H9 (cell line): Measurements from ENCODE around the gene EPHB6. TPM values are rescaled to one million over a fixed set of nuclear protein-coding genes. Genes with fewer than 3 reads are reported as not detected.

ENCODE experiments used
- DNase-seq: peaks from one replicate; pipeline ENCODE4 v3.0.0-alpha.2; 2017
- H2AFZ ChIP-seq: one replicate; pipeline ENCODE4 v1.6.1; 2013; ENCODE audit warnings: mild to moderate bottlenecking, low read length, control low read depth, moderate library complexity
- H2AK5ac ChIP-seq: 2 replicates; pipeline ENCODE4 v1.6.1; 2013; ENCODE audit warnings: low read length, control low read depth, mixed read lengths; ENCODE audit not compliant: insufficient read length
- H2BK120ac ChIP-seq: one replicate; pipeline ENCODE4 v1.6.1; 2013; ENCODE audit warnings: low read depth, mild to moderate bottlenecking, low read length, control low read depth, inconsistent platforms; ENCODE audit not compliant: poor library complexity, severe bottlenecking
- H2BK12ac ChIP-seq: 2 replicates; pipeline ENCODE4 v1.6.1; 2013; ENCODE audit warnings: low read length, control low read depth, mixed read lengths, low read depth; ENCODE audit not compliant: insufficient read length
- H2BK15ac ChIP-seq: 2 replicates; pipeline ENCODE4 v1.6.1; 2013; ENCODE audit warnings: low read depth, low read length, control low read depth
- H2BK20ac ChIP-seq: one replicate; pipeline ENCODE4 v1.6.1; 2013; ENCODE audit warnings: low read depth, mild to moderate bottlenecking, low read length, control low read depth, inconsistent platforms; ENCODE audit not compliant: poor library complexity, severe bottlenecking
- H2BK5ac ChIP-seq: 2 replicates; pipeline ENCODE4 v1.6.1; 2013; ENCODE audit warnings: low read length, control low read depth, mixed read lengths; ENCODE audit not compliant: insufficient read length
- H3K14ac ChIP-seq: 2 replicates; pipeline ENCODE4 v1.6.1; 2013; ENCODE audit warnings: low read length, control low read depth; ENCODE audit not compliant: insufficient read depth
- H3K18ac ChIP-seq: 2 replicates; pipeline ENCODE4 v1.6.1; 2013; ENCODE audit warnings: low read depth, mild to moderate bottlenecking, mixed read lengths, low read length, control low read depth; ENCODE audit not compliant: insufficient read length
- H3K23ac ChIP-seq: 2 replicates; pipeline ENCODE4 v1.6.1; 2013; ENCODE audit warnings: low read length, control low read depth, mixed read lengths, low read depth; ENCODE audit not compliant: insufficient read length
- H3K23me2 ChIP-seq: 2 replicates; pipeline ENCODE4 v1.6.1; 2013; ENCODE audit warnings: low read depth, mild to moderate bottlenecking, mixed read lengths, low read length, control low read depth; ENCODE audit not compliant: insufficient read length, poor library complexity, severe bottlenecking
- H3K27ac ChIP-seq: 2 replicates; pipeline ENCODE4 v1.5.1; 2013; ENCODE audit warnings: low read length, control low read depth, mixed read lengths, low read depth; ENCODE audit not compliant: insufficient read length
- H3K27me3 ChIP-seq: 2 replicates; pipeline ENCODE4 v1.6.1; 2013; ENCODE audit warnings: low read length, control low read depth, inconsistent platforms; ENCODE audit not compliant: insufficient read depth
- H3K4ac ChIP-seq: 2 replicates; pipeline ENCODE4 v1.6.1; 2013; ENCODE audit warnings: low read depth, mild to moderate bottlenecking, control low read depth, inconsistent platforms, low read length, moderate library complexity
- H3K4me1 ChIP-seq: 2 replicates; pipeline ENCODE4 v1.6.1; 2013; ENCODE audit warnings: low read length, control low read depth, inconsistent platforms; ENCODE audit not compliant: insufficient read depth
- H3K4me2 ChIP-seq: 2 replicates; pipeline ENCODE4 v1.6.1; 2013; ENCODE audit warnings: low read length, control low read depth, mixed read lengths; ENCODE audit not compliant: insufficient read length, insufficient read depth
- H3K56ac ChIP-seq: 2 replicates; pipeline ENCODE4 v1.6.1; 2013; ENCODE audit warnings: low read depth, mild to moderate bottlenecking, mixed read lengths, low read length, control low read depth; ENCODE audit not compliant: insufficient read length
- H3K79me1 ChIP-seq: 2 replicates; pipeline ENCODE4 v1.6.1; 2013; ENCODE audit warnings: low read depth, mild to moderate bottlenecking, moderate library complexity, low read length, control low read depth, inconsistent platforms; ENCODE audit not compliant: insufficient read depth, poor library complexity, severe bottlenecking
- H3K79me2 ChIP-seq: 2 replicates; pipeline ENCODE4 v1.6.1; 2013; ENCODE audit warnings: low read length, control low read depth, inconsistent platforms; ENCODE audit not compliant: insufficient read depth
- H3K9ac ChIP-seq: 2 replicates; pipeline ENCODE4 v1.6.1; 2013; ENCODE audit warnings: low read length, control low read depth, mixed read lengths; ENCODE audit not compliant: insufficient read length; ENCODE audit errors: extremely low read depth
- H3K9me3 ChIP-seq: one replicate; pipeline ENCODE4 v1.6.1; 2013; ENCODE audit warnings: low read depth, low read length, inconsistent platforms; ENCODE audit not compliant: control insufficient read depth
- H3T11ph ChIP-seq: one replicate; pipeline ENCODE4 v1.6.1; 2013; ENCODE audit warnings: mild to moderate bottlenecking, low read length, control low read depth, inconsistent platforms
- H4K20me1 ChIP-seq: one replicate; pipeline ENCODE4 v1.6.1; 2013; ENCODE audit not compliant: control insufficient read depth, insufficient read length, insufficient read depth
- H4K5ac ChIP-seq: 2 replicates; pipeline ENCODE4 v1.6.1; 2013; ENCODE audit warnings: low read depth, mild to moderate bottlenecking, mixed read lengths, low read length, control low read depth; ENCODE audit not compliant: insufficient read length
- H4K8ac ChIP-seq: replicated peaks from 2 replicates; pipeline ENCODE4 v1.6.1; 2013; ENCODE audit warnings: low read length, control low read depth, mixed read lengths, low read depth; ENCODE audit not compliant: insufficient read length
- H4K91ac ChIP-seq: 2 replicates; pipeline ENCODE4 v1.6.1; 2013; ENCODE audit warnings: low read depth, mild to moderate bottlenecking, moderate library complexity, mixed read lengths, low read length, control low read depth; ENCODE audit not compliant: insufficient read length
- H3K27ac Mint-ChIP-seq, 3 experiments: 2 replicates in 2 of 3; 3 replicates in 1 of 3; pipeline ENCODE4 v1.8.0; 2020 to 2021; ENCODE audit warnings: mixed read lengths in 3 of 3, mild to moderate bottlenecking in 1 of 3, moderate library complexity in 1 of 3
- H3K27me3 Mint-ChIP-seq: 2 replicates; pipeline ENCODE4 v1.8.0; 2021; ENCODE audit warnings: low read depth, mild to moderate bottlenecking, moderate library complexity, mixed read lengths
- H3K36me3 Mint-ChIP-seq, 3 experiments: 2 replicates in 2 of 3; 3 replicates in 1 of 3; pipeline ENCODE4 v1.8.0; 2020 to 2021; ENCODE audit warnings: low read depth in 3 of 3, mixed read lengths in 3 of 3; ENCODE audit not compliant: insufficient read depth in 1 of 3
- H3K4me1 Mint-ChIP-seq, 2 experiments: 2 replicates each; pipeline ENCODE4 v1.8.0; 2020; ENCODE audit warnings: mixed read lengths in 2 of 2
- H3K4me3 Mint-ChIP-seq, 2 experiments: 2 replicates in 1 of 2; 3 replicates in 1 of 2; pipeline ENCODE4 v1.8.0; 2020 to 2021; ENCODE audit warnings: mild to moderate bottlenecking in 2 of 2, mixed read lengths in 2 of 2, moderate library complexity in 1 of 2
- H3K9me3 Mint-ChIP-seq, 2 experiments: 2 replicates in 1 of 2; 3 replicates in 1 of 2; pipeline ENCODE4 v1.8.0; 2020; ENCODE audit warnings: mild to moderate bottlenecking in 2 of 2, mixed read lengths in 2 of 2, moderate library complexity in 1 of 2
- WGBS: extraction: QIAGEN DNeasy Blood & Tissue Kit; methylation state at CpG from one replicate; pipeline ENCODE4 v1.1.7; 2013; ENCODE audit warnings: missing lambda C conversion rate, low lambda C conversion rate, mixed read lengths; ENCODE audit not compliant: insufficient read length; ENCODE audit errors: extremely low coverage; 5-methylcytosine and 5-hydroxymethylcytosine counted together
- total RNA-seq: library from RNA; stranded (reverse); gene quantifications from 2 replicates; pipeline ENCODE4 v1.2.1, GENCODE V29; 2021
- TF ChIP-seq, protein P1 (sequence below): fragments of 200-600 bp; sonication (generic); conservative IDR thresholded peaks from 3 replicates; pipeline ENCODE4 v1.8.0; 2021; ENCODE audit warnings: antibody characterized with exemption, mild to moderate bottlenecking

EPHB6 gene
- total RNA-seq, 1 experiment from 2014 or later = 9.7 TPM

DNA sequence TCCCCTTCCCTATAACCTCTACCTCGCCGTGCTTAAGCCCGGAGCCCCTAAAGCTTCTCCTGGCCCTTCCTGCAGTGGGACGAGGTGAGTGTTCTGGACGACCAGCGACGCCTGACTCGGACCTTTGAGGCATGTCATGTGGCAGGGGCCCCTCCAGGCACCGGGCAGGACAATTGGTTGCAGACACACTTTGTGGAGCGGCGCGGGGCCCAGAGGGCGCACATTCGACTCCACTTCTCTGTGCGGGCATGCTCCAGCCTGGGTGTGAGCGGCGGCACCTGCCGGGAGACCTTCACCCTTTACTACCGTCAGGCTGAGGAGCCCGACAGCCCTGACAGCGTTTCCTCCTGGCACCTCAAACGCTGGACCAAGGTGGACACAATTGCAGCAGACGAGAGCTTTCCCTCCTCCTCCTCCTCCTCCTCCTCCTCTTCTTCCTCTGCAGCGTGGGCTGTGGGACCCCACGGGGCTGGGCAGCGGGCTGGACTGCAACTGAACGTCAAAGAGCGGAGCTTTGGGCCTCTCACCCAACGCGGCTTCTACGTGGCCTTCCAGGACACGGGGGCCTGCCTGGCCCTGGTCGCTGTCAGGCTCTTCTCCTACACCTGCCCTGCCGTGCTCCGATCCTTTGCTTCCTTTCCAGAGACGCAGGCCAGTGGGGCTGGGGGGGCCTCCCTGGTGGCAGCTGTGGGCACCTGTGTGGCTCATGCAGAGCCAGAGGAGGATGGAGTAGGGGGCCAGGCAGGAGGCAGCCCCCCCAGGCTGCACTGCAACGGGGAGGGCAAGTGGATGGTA, 9.2 kb downstream of the EPHB6 start:
- no peak overlapping the region for H2AK5ac ChIP-seq
- H3K9ac ChIP-seq = no peak overlapping the region
- H2BK12ac ChIP-seq = no peak overlapping the region
- no peaks in the 10 kb centered on the region for H4K20me1 ChIP-seq
- H4K91ac ChIP-seq = no peak overlapping the region
- no peak overlapping the region for H3K27ac Mint-ChIP-seq
- H3K27me3 Mint-ChIP-seq = peaks cover 4% of the 10 kb centered on the region
- no peak overlapping the region for H3K27ac ChIP-seq
- no peaks in the 10 kb centered on the region for H3K9me3 ChIP-seq
- no peak overlapping the region for H3K14ac ChIP-seq
- no peak overlapping the region for H2BK5ac ChIP-seq
- no peak for DNase-seq
- H4K5ac ChIP-seq = no peak overlapping the region
- no peak overlapping the region for H3K56ac ChIP-seq
- peaks cover 32 to 44% of the 10 kb centered on the region in 2 experiments for H3K4me1 Mint-ChIP-seq
- no peaks in the 10 kb centered on the region for H3K79me2 ChIP-seq
- no peak overlapping the region for H4K8ac ChIP-seq
- no peaks in the 10 kb centered on the region for H3K23me2 ChIP-seq
- no peak overlapping the region for H2AFZ ChIP-seq
- H3K4me2 ChIP-seq = no peak overlapping the region
- no peaks in the 10 kb centered on the region for H3K79me1 ChIP-seq
- no peaks in the 10 kb centered on the region for H3K27me3 ChIP-seq
- H3K4me3 Mint-ChIP-seq = no peak overlapping the region
- no peak overlapping the region for H2BK120ac ChIP-seq
- H3K9me3 Mint-ChIP-seq = no peaks in the 10 kb centered on the region
- H3K18ac ChIP-seq = no peak overlapping the region
- H3T11ph ChIP-seq = no peak overlapping the region
- no peak overlapping the region for H2BK15ac ChIP-seq
- H3K36me3 Mint-ChIP-seq = peaks cover 0 to 6% (median 0%) of the 10 kb centered on the region in 3 experiments; a peak in 5 of 7 replicates
- WGBS = no CpG with 5 or more reads among the region's 37 CpGs
- H3K23ac ChIP-seq = no peak overlapping the region
- H2BK20ac ChIP-seq = no peak overlapping the region
- TF ChIP-seq, protein P1, sequence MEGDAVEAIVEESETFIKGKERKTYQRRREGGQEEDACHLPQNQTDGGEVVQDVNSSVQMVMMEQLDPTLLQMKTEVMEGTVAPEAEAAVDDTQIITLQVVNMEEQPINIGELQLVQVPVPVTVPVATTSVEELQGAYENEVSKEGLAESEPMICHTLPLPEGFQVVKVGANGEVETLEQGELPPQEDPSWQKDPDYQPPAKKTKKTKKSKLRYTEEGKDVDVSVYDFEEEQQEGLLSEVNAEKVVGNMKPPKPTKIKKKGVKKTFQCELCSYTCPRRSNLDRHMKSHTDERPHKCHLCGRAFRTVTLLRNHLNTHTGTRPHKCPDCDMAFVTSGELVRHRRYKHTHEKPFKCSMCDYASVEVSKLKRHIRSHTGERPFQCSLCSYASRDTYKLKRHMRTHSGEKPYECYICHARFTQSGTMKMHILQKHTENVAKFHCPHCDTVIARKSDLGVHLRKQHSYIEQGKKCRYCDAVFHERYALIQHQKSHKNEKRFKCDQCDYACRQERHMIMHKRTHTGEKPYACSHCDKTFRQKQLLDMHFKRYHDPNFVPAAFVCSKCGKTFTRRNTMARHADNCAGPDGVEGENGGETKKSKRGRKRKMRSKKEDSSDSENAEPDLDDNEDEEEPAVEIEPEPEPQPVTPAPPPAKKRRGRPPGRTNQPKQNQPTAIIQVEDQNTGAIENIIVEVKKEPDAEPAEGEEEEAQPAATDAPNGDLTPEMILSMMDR = no peak
- H3K4me1 ChIP-seq = peaks cover 8% of the 10 kb centered on the region
- no peak overlapping the region for H3K4ac ChIP-seq
